Adipose tissue (tissue), 3 donors: Measurements from ENCODE around the gene NUP98. TPM values are rescaled to one million over a fixed set of nuclear protein-coding genes. Genes with fewer than 3 reads are reported as not detected.

Experiments
- H3K27ac ChIP-seq: one replicate; pipeline ENCODE4 v1.5.1; 2013; ENCODE audit warnings: low read depth, low read length
- WGBS, 3 donors: extraction: QIAGEN DNeasy Blood & Tissue Kit; methylation state at CpG; one replicate each; pipeline ENCODE4 v1.1.7; 2013; 5-methylcytosine and 5-hydroxymethylcytosine counted together
- polyA plus RNA-seq, 3 donors: library from polyadenylated mRNA; stranded (reverse); fragments of 200-250 nt; gene quantifications; one replicate each; pipeline ENCODE4 v1.2.3, GENCODE V29; 2013
- donor health status: healthy with polysubstance abuse.
- donor health status: Bipolar disorder and iron deficiency.
- donor health status: healthy.

Gene NUP98
- polyA plus RNA-seq, 3 donors = 17.9 to 52.7 (median 19.6) TPM

DNA sequence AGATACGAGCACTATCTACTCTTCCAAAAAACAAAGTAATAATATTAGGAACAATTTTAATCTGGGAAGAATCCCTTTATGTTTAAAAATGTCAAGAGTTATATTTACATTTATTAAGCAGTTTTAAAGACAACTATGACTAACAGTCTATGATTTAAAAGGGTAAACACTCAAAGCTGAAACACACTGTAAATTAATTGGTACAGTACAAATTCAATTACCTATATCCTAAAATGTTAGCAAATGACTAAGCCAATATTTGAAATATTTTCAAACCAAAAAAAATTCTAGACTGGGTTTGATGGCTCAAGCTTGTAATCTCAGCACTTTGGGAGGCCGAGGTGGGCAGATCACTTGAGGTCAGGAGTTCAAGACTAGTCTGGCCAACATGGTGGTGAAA, 90.2 kb downstream of the NUP98 start:
- 94 to 96% (median 95%) methylated on average over 2 of the region's 2 CpGs for WGBS, 3 donors

DNA sequence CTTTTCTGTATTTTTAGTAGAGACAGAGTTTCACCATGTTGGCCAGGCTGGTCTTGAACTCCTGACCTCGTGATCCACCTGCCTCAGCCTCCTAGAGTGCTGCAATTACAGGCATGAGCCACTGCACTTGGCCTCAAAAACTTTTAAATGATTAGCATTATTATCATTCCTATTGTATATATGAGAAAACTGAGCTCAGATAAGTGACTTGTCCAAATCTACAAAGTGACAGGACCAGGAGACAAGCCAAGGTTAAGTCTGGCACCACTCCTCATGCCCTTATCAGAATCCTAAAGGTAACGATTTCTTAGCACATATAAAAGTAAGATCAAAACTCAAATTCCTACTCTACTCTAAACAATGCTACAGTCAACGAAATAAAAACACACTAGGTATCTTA, 94.0 kb downstream of the NUP98 start:
- H3K27ac ChIP-seq = no peak overlapping the region
- 39 to 96% (median 94%) methylated on average over 3 of the region's 3 CpGs for WGBS, 3 donors

More for the DNA sequence above, 90.2 kb downstream of the NUP98 start:
- H3K27ac ChIP-seq = no peak overlapping the region

DNA sequence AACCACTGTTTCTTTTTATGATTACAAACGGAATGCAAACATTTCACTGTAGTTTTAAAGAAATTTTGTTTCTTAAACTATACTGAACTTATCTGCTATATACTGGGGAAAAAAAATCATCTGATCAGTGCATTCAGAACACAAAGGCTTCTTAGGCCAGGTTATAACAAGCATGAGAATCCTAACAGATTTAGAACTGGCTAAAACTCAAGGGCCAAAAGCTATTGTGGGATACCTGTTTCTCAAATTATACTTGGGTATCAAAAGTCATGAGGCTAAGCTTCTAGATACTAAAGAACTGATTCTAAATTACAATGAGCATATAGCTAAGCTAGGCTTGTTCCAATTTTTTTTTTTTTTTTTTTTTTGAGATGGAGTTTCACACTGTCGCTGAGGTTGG, 96.4 kb downstream of the NUP98 start:
- H3K27ac ChIP-seq = no peak overlapping the region
- WGBS, 3 donors = 65 to 97% (median 96%) methylated on average over 2 of the region's 2 CpGs

DNA sequence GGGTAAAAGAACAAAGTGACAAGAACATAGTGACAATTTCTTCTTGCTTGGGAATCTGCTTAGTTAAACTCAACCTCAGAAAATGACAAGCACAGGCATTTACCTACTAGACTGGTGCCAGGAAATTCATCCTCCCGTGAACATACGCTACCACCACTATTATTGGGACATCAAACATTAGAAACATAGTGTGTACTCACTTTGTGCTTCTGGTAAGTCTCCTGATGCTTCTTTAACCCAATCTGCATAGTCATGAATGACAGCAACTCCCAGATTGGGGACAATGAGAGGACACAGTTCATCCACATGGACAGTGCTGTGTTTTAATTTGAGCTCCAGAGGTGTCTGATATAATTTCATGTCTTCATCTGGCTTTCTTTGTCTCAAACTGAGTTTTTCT, 96.9 kb downstream of the NUP98 start:
- H3K27ac ChIP-seq = no peak overlapping the region
- WGBS, 3 donors = 76 to 97% (median 88%) methylated on average over 2 of the region's 2 CpGs

DNA sequence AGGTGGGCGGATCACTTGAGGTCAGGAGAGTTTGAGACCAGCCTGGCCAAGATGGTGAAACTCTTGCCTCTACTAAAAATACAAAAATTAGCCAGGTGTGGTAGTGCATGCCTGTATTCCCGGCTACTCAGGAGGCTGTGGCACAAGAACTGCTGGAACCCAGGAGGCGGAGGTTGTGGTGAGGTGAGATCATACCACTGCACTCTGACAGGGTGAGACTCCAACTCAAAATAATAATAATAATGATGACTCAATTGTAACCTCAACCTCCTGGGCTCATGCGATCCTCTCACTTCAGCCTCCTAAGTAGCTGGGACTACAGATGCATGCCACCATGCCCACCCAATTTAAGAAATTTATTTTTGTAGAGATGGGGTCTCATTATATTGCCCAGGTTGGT, 110.6 kb downstream of the NUP98 start:
- no peak overlapping the region for H3K27ac ChIP-seq

DNA sequence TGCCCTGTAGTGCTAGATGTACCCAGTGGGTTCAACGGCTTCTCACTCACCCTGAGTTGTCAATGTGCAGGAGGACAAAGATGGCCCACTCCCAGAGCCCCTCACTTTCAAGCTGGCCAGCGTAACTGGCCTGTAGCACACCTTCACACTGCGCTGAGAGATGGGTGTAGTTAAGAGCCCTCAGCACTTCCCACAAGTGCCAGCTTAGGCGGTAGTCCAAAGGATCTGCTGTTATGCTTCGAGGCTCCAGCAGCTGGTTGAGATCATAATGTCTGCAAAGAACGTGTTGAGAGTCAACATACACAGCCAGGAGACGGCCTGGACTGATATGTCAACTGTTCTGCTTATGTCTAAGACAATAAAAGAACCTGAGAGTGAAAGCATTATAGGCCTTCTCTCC, 111.4 kb downstream of the NUP98 start:
- no peak overlapping the region for H3K27ac ChIP-seq
- 75 to 93% (median 87%) methylated on average over 7 of the region's 7 CpGs for WGBS, 3 donors

More for the DNA sequence above, 110.6 kb downstream of the NUP98 start:
- WGBS, 3 donors = 75 to 98% (median 97%) methylated on average over 4 of the region's 4 CpGs

DNA sequence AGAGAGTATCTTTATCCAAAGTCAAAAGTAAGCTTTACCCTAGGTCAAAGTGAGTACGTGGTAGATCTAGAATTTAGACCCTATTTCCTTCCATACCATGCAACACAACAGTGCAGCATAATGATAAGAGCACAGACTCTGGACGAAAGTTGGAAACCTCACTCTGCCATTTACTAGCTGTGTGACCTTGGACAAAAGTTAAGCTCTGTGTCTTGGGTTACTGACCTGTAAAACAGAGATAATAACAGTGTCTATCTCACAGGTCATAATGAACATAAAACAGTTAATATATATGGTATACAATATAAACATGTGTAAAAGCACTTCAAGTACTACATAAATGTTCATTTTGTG, 112.6 kb downstream of the NUP98 start:
- no peak overlapping the region for H3K27ac ChIP-seq
- WGBS, 3 donors = 47 to 92% (median 82%) methylated on average over 2 of the region's 2 CpGs

DNA sequence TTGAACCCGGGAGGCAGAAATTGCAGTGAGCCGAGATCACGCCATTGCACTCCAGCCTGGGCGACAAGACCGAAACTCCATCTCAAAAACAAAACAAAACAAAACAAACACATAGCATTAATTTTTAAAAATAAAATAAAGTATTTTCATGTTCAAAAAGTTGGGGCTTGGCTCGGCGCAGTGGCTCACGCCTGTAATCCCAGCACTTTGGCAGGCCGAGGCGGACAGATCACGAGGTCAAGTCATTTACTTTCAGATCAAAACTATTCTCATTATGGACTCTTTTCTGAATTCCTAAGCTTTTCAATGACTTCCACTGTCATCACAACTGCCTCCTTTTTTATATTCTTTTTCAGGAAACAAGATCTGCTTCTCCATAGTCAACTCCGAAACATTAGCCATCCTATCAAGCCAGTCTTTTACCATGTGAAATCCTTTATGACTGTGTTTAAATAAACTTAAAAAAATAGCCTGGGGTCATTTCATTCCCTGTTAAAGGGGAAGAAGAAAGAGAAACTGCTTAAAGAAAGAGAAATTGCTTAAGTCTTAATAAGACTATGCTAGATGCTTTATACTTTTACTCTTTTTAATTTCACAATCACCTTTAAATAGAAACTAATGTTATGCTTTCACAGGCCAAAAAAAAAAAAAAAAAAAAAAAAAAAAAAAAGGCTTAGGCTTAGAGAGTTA, 113.1 kb downstream of the NUP98 start:
- WGBS, 3 donors = 96 to 97% (median 96%) methylated on average over 12 of the region's 12 CpGs
- no peak overlapping the region for H3K27ac ChIP-seq

DNA sequence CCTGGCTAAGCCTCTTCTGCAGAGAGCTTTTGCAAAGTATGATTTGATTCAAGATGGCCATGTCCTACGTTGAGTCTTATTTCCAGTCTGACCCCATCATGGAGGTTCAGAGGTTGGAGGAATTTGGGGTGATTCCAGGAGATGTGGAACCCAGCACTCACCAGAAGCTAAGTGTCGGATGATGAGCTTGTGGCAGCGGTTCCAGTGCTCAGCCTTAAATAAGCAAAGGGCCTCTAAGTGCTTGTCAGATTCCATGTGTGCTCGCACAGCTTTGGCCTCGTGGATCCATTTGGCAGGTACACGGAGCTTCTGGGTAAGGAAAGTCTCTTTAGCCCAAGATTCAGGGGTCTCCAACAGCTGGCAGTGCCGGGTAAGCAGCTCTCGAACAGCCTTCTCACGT, 114.3 kb downstream of the NUP98 start:
- 96% methylated on average over 9 of the region's 9 CpGs for WGBS, 3 donors
- no peak overlapping the region for H3K27ac ChIP-seq

DNA sequence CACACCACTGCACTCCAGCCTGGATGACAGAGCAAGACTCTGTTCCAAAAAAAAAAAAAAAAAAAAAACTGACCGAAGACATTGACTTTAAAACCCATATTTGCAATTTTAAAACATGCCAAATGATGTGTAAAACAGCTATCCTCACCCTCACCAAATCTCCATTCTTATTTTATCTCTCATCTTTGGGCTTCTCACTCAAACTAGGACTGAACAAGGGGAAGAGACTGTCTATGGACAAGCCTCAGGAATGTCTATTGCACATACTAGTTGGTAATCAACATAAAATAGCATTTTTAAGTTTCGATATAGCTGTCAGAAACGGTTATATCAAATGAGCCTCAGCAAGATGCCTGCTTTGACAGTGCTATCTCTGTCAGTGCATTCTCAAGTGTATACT, 118.3 kb downstream of the NUP98 start:
- WGBS, 3 donors = 94 to 98% (median 95%) methylated on average over 3 of the region's 3 CpGs
- H3K27ac ChIP-seq = no peak overlapping the region

DNA sequence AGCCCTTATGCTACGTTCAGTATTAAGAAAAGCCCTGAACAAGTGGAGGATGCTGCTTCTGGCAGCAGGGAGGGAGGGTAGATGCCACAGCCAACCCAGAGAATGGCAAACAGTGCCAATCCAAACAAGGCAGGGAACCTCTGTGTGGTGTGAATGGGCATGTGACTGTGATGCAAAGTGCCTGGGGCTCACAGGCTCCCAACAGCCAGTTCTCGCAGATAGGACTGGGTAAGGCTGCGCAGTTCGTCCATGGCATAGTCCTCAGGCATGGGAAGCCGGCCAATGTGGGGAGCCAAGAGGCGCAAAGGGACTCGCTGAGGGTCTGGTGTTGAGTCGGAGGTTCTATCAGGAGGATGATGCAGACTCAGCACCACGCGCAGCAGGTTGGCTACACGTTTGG, 121.4 kb downstream of the NUP98 start:
- no peak overlapping the region for H3K27ac ChIP-seq
- WGBS, 3 donors = 96 to 99% (median 96%) methylated on average over 11 of the region's 11 CpGs

DNA sequence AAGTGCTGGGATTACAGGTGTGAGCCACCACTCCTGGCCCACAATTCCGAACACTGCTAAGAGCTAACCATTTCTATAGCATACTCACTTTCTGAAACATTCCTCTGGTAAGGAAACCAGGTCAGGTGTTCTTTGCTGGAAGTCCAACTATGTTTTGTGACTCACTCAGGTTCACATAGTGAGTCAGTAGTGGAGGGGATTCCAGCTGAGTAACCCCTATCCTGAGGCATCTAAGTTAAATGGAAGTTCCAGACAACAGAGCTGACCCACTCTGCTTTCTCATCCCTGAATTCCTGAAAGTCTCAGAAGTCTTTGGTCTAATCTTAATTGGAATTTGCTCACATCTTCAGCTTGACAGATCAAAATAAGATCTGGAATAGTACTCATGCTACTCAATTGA, 123.2 kb downstream of the NUP98 start:
- 94 to 100% (median 98%) methylated on average over 1 of the region's 1 CpG for WGBS, 3 donors
- H3K27ac ChIP-seq = no peak overlapping the region

DNA sequence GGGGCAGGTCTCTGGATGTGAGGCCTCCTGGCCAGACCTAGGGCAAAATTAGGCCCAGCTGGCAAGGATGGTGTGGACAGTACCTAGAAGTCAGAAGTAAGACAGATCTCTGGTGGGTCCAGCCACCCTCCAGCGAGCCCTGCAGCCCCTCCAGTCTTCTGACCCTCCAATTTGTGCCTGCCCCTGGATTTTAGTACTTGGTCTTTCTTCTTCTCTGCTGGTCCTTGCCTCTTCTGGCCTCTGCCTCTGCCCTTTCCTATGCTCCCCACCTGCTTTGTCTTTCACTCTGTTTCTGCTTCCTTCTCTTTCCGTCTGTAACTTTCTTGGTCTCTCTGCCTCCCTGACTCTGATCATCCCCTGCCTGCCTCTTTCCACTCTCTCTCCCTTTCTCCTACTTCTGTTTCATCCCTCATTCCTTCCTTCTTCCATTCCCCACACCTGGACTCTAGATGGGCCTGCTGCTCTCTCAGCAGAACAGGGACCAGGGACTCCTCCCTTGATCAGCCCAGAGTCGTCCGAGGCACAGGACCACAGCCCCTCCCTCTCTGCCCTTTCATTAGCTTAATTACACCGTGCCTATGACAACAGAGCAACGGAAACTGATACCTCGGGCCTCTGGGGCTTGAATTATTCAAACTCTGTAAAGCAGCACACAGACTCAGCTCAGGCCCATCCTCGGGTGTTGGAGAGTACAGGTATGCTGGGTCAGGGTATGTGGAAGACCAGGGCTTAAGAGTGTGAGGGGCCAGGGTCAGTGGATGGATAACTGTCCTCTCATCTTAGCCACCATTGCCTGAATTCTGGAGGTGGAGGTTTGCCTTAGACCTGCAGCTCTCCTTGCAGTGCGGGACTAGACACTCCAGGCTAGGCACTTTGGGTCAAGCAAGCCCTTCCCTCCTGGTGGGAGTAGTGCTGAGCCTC, 125.8 kb downstream of the NUP98 start, which contains the start of gene CHRNA10:
Gene CHRNA10 (minus strand): TSS at position 51 of the 921 bp plus-strand sequence. CDS start 72 bp downstream, outside the sequence.
- 73 to 80% (median 80%) methylated on average over 9 of the region's 9 CpGs for WGBS, 3 donors
- H3K27ac ChIP-seq = no peak within 1 kb of the TSS

DNA sequence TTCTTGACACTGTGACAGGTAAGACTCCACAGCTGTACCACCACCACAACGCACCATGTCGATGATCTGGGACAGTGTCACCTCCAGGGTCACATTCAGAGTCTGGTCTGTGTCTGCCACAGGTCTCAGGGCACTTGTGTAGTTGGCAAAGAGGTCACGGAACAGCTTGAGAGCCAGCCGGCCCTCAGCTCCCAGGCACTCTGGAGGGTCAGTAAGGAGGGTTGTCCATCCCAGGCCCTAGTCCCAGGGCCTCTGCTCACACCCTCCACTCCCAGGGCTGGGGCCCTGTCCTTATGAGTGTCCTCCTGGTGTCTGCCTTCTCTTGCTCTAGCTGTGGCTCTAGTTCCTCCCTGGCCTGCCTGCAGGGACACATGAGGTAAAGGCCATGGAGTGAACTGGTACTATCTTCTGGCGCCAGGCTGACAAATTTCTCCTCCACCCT, 127.6 kb downstream of the NUP98 start:
- 95 to 96% (median 96%) methylated on average over 5 of the region's 5 CpGs for WGBS, 3 donors
- H3K27ac ChIP-seq = no peak overlapping the region

DNA sequence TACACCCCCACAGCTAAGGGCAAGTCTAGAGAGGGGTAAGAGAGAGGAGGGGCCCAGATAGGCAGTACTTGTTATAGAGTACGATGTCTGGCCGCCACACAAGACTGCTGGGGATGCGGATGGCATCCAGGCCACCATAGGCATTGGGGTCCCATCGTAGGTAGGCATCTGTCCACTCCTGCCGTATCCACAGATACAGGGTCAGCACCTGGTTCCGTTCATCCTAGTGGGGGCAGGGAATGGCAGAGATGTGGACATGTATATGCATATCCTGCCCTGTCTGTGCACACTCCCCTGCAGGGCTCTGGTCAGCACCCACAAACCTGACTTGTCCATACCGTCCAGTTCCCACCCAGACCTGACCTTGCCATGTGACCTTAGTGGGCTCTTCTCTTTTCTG, 128.2 kb downstream of the NUP98 start:
- WGBS, 3 donors = 95 to 99% (median 96%) methylated on average over 7 of the region's 7 CpGs
- no peak overlapping the region for H3K27ac ChIP-seq

DNA sequence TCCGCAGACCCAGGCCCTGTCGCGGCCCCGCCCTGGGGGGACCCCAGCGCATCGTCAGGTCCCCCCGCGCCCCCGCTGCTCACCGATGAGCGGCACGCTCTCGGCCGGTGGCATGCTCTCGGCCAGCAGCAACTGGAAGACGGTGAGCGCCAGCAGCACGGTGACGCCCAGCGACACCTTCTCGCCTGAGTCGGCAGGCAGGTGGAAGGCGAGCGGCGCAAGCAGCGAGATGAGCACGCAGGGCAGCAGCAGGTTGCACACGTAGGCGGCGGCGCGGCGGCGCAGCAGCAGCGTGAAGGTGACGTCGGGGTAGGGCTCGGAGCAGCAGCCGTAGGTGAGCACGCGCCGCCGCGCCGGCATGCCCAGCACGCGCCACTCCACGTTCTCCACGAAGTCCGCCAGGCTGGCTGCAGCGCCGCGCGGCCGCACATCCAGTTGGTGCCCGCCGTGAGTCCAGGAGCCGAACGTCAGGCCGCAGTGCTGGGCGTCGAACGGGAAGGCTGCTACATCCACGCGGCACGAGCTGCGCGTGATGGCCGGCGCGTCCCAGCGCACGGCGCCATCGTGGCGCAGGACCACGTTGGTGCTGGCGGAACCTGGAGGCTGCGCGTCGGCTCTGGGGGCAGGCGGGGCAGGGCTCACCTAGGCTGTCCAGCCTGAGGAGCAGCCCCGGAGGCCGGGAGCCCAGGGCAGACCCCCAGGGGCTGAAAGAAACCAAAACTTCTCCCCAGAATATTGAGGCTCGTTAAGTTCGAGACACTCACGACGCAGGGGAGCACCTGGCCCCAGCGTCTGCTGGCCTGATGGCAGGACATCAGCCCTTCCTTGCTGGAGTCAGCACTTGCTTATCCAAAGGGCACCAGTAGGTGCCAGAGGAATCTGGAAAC, 130.0 kb downstream of the NUP98 start:
- 97 to 98% (median 98%) methylated on average over 74 to 89 of the region's 89 CpGs for WGBS, 3 donors
- no peak overlapping the region for H3K27ac ChIP-seq

DNA sequence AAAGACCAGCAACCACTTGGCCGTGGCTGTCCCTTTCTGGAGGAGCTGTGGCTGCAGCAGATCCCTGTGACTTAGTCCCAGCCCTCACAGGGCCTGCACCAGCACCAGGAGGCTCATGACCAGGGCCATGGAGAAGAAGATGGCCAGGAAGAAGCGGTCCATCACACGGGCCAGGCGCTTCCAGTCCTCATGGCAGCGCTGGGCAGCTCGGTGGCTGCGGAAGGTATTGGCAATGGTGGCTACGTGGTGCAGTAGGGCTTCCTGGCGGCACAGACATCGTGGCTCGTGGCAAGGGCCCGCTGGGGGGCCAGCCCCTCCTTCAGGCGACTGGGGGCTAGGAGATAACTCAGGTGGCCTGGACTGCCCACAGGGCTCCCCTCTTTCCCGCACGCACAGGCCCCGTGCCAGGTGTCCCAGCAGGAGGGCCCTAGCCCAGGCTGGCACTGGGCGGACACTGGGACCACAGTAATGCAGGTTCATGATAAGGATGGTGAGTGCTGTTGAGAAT, 131.3 kb downstream of the NUP98 start:
- 92 to 98% (median 92%) methylated on average over 16 to 17 of the region's 17 CpGs for WGBS, 3 donors
- no peak overlapping the region for H3K27ac ChIP-seq

DNA sequence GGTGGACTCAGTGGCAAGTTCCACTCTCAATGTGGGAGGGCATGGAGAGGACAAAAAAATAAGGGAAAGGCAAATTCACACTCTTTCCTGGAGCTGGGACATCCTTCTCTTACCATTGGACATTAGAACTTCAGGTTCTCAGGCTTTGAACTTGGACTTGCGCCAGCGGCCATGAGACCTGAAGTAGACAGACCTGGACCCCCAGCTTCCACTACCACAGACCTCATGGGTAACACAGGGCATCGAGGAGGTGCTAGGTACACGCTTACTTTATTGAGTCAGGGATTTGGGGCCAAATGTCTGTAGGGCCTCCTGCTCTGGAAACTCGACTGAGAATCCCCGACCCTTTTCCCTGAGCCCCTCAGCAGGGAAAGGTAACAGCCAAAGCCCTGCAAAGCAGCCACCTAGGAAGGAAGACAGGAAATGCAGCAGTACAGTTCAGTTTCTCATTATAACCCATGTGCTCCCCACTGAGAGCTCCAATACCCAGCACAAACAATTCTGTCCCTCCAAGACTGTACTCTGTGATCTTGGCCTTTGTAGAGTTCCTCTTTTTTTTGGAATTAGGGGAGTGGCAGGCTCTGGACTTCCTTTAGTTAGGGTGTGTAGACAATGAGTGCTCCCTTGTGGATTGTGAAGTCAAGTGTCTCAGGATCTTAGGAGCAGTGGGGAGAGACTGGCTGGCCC, 131.9 kb downstream of the NUP98 start:
- H3K27ac ChIP-seq = no peak overlapping the region
- 79 to 95% (median 94%) methylated on average over 6 of the region's 6 CpGs for WGBS, 3 donors
